ENCODE data around the gene TAC4. TPM values are rescaled to one million over a fixed set of nuclear protein-coding genes. Genes with fewer than 3 reads are reported as not detected.

Gene TAC4
- polyA plus RNA-seq, 1 experiment: not detected

GRCh38 chr17:49846938-49847712, 744 bp downstream of the TAC4 start:
- no peak for TF ChIP-seq CTCF (IDR thresholded peaks at IDR 0.05; ENCODE audit: insufficient read depth, low read depth, low read length)
- Histone ChIP-seq H3K4me3 (ENCODE audit: low read depth, low read length) (no peak overlapping the region), H3K36me3 (ENCODE audit: control insufficient read depth, insufficient read depth, low read length) (no peaks in the 10 kb centered on the region), H3K27me3 (ENCODE audit: control insufficient read depth, insufficient read depth, low read length) (no peaks in the 10 kb centered on the region)
- CTCF ChIA-PET: interaction anchor here (3.7 kb wide), 1 partner anchor 151 kb away, joined by 17 read pairs; no protein-coding TSS in a partner anchor
- POLR2A ChIA-PET: no interaction called here
- DNase-seq (ENCODE audit: low read depth): no peak

DNA sequence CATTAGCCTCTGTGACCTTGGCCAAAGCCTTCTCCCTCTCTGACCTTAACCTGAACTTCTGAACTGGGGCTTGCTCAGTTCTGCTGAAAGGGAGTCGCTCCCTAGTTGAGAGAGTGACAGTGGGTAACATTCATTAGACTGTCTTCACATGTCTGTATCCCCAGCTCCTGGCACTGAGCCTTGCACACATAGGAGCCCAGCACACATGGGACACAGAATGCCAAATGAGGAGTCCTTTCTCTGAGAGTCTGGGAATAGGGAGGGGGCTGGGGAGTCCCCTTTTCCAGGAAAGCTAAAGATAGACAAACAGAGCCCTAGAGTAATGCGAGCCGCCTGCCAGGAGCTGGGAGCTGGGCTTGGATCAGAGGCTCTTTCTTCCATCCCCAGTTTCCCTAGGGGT, 2.5 kb downstream of the TAC4 start:
- ChIA-PET POLR2A (no interaction called here), CTCF (interaction anchor here (1.3 to 3.7 kb wide), 3 partner anchors 149 to 289 kb away, joined by 3 to 17 read pairs (median 3); no protein-coding TSS in a partner anchor)
- no peaks in the 10 kb centered on the region for H3K36me3 ChIP-seq (ENCODE audit: control insufficient read depth, insufficient read depth, low read length)
- no peak for DNase-seq (ENCODE audit: low read depth)
- TF ChIP-seq CTCF (IDR thresholded peaks at IDR 0.05; ENCODE audit: insufficient read depth, low read depth, low read length): no peak
- H3K27me3 ChIP-seq (ENCODE audit: control insufficient read depth, insufficient read depth, low read length): no peaks in the 10 kb centered on the region
- no peak overlapping the region for H3K4me3 ChIP-seq (ENCODE audit: low read depth, low read length)

GRCh38 chr17:49843774-49844350, 4.0 kb downstream of the TAC4 start:
- Histone ChIP-seq H3K36me3 (ENCODE audit: control insufficient read depth, insufficient read depth, low read length) (no peaks in the 10 kb centered on the region), H3K4me3 (ENCODE audit: low read depth, low read length) (no peak overlapping the region), H3K27me3 (ENCODE audit: control insufficient read depth, insufficient read depth, low read length) (no peaks in the 10 kb centered on the region)
- ChIA-PET CTCF (interaction anchor here (0.6 kb wide), 1 partner anchor 543 kb away, joined by 3 read pairs; no protein-coding TSS in a partner anchor), POLR2A (no interaction called here)
- peak; percentile 33 for TF ChIP-seq CTCF (IDR thresholded peaks at IDR 0.05; ENCODE audit: insufficient read depth, low read depth, low read length)
- DNase-seq (ENCODE audit: low read depth): no peak

DNA sequence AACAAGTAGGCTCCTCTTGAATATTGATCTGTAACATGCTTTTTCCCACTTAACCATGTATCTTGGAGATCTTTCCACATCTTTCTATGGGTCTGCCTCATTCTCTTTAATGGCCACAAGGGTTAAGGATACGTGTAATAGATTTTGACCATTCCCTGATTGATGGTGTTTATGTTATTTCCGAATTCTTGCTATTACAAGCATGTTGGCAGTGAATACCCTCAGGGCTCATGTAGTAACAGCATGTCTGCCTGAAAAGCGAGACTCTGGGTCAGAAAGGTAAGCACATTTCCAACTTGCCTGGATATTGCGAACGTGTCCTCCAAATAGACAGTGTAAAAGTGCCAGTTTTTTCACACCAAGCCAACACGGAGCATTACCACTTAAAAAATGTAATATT, 5.0 kb downstream of the TAC4 start:
- CTCF ChIA-PET: no interaction called here
- no peak for DNase-seq (ENCODE audit: low read depth)

More for the DNA sequence above, 5.0 kb downstream of the TAC4 start:
- H3K27me3 ChIP-seq (ENCODE audit: control insufficient read depth, insufficient read depth, low read length): no peaks in the 10 kb centered on the region
- no peak for TF ChIP-seq CTCF (IDR thresholded peaks at IDR 0.05; ENCODE audit: insufficient read depth, low read depth, low read length)
- H3K36me3 ChIP-seq (ENCODE audit: control insufficient read depth, insufficient read depth, low read length): no peaks in the 10 kb centered on the region
- H3K4me3 ChIP-seq (ENCODE audit: low read depth, low read length): no peak overlapping the region
- POLR2A ChIA-PET: no interaction called here
